PC-3 (cell line): ENCODE measurements around the gene MSH3.

Experiments
- EZH2 ChIP-seq: fragments of 300-600 bp; sonication (generic); IDR thresholded peaks from one replicate; pipeline ENCODE4 v1.6.1; 2017; ENCODE audit warnings: antibody characterized with exemption, mild to moderate bottlenecking, low read length; ENCODE audit not compliant: unreplicated experiment
- TF ChIP-seq, protein P1 (sequence below): fragments of 300-600 bp; sonication (generic); conservative IDR thresholded peaks from 2 replicates; pipeline ENCODE4 v1.5.1; 2017; ENCODE audit warnings: antibody characterized with exemption, low read depth, mild to moderate bottlenecking, low read length

DNA sequence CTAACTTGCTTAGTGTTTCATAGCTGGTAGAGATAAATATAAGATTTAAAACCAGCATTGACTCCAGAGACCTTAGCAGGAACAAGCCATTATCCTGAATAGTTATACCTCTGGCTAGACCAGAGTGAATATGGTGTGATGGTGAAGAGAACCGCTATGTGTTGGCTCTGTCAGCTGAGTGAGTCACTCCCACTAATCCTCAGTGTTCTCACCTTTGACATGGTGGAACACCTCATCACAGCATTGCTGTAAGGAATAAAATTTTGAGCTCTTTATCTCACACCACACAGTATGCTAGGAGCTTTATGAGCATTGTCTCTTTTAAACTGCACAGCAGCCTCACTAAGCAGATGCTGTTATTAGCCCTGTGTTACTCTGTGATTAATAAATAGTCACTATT, 91.0 kb downstream of the MSH3 start:
- TF ChIP-seq, protein P1, sequence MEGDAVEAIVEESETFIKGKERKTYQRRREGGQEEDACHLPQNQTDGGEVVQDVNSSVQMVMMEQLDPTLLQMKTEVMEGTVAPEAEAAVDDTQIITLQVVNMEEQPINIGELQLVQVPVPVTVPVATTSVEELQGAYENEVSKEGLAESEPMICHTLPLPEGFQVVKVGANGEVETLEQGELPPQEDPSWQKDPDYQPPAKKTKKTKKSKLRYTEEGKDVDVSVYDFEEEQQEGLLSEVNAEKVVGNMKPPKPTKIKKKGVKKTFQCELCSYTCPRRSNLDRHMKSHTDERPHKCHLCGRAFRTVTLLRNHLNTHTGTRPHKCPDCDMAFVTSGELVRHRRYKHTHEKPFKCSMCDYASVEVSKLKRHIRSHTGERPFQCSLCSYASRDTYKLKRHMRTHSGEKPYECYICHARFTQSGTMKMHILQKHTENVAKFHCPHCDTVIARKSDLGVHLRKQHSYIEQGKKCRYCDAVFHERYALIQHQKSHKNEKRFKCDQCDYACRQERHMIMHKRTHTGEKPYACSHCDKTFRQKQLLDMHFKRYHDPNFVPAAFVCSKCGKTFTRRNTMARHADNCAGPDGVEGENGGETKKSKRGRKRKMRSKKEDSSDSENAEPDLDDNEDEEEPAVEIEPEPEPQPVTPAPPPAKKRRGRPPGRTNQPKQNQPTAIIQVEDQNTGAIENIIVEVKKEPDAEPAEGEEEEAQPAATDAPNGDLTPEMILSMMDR: no peak
- no peak for TF ChIP-seq EZH2
